Breast epithelium (tissue), 4 donors: Measurements from ENCODE around the gene NAV3. TPM values are rescaled to one million over a fixed set of nuclear protein-coding genes. Genes with fewer than 3 reads are reported as not detected.

Experiments
- DNase-seq, 2 donors: peaks; one replicate each; pipeline ENCODE4 v3.0.0-alpha.2; 2019; ENCODE audit warnings: low spot score in 2 of 2
- H3K27ac ChIP-seq, 2 donors: fragments of 200-600 bp; sonication (generic) in 1 of 2; one replicate each; pipeline ENCODE4 v1.5.1; 2016 to 2019; ENCODE audit warnings: mild to moderate bottlenecking in 1 of 2
- H3K27me3 ChIP-seq, 2 donors: fragments of 200-600 bp; sonication (generic) in 1 of 2; one replicate each; pipeline versions ENCODE4 v1.5.1 to v1.6.0; 2017 to 2019; ENCODE audit warnings: control low read depth in 1 of 2, mild to moderate bottlenecking in 1 of 2
- H3K36me3 ChIP-seq: fragments of 200-600 bp; one replicate; pipeline ENCODE4 v1.5.1; 2019
- H3K4me1 ChIP-seq, 2 donors: fragments of 200-600 bp; sonication (generic); one replicate each; pipeline ENCODE4 v1.5.1; 2016 to 2019; ENCODE audit warnings: control low read depth in 1 of 2
- H3K4me3 ChIP-seq, 3 donors: fragments of 200-600 bp; sonication (generic); 1 replicate in 2 of 3; 2 replicates in 1 of 3; pipeline ENCODE4 v1.5.1; 2016 to 2019; ENCODE audit warnings: mild to moderate bottlenecking in 3 of 3, moderate library complexity in 2 of 3
- H3K9me3 ChIP-seq, 2 donors: fragments of 200-600 bp; sonication (generic) in 1 of 2; one replicate each; pipeline ENCODE4 v1.5.1; 2016 to 2019; ENCODE audit warnings: control low read depth in 1 of 2
- CTCF ChIP-seq, 3 donors: fragments of 450-650 bp; IDR thresholded peaks; one replicate each; pipeline ENCODE4 v1.5.1; 2016 to 2017; ENCODE audit warnings: antibody characterized with exemption in 3 of 3, mild to moderate bottlenecking in 3 of 3, moderate library complexity in 3 of 3
- POLR2A ChIP-seq: fragments of 450-650 bp; IDR thresholded peaks from one replicate; pipeline ENCODE4 v1.6.1; 2016; ENCODE audit warnings: antibody characterized with exemption, mild to moderate bottlenecking, moderate library complexity
- POLR2AphosphoS5 ChIP-seq, 3 donors: sonication (generic); formaldehyde crosslinking; IDR thresholded peaks; one replicate each; pipeline ENCODE4 v1.6.1; 2017; ENCODE audit warnings: antibody characterized with exemption in 3 of 3
- intact Hi-C: fragments of 100-400 bp; cut with DNase I; formaldehyde crosslinking; loops from one replicate; pipeline ENCODE4 v1.15.1; 2023; ENCODE audit warnings: low total_unique reads
- total RNA-seq, 3 donors: library from RNA; depleted of rRNA; stranded (reverse); fragments of >200 nt; gene quantifications; one replicate each; pipeline ENCODE4 v1.1.0, GENCODE V29; 2016

Gene NAV3
- total RNA-seq, 3 donors from 2014 or later: 25.6 to 46.1 (median 41.1) TPM

DNA sequence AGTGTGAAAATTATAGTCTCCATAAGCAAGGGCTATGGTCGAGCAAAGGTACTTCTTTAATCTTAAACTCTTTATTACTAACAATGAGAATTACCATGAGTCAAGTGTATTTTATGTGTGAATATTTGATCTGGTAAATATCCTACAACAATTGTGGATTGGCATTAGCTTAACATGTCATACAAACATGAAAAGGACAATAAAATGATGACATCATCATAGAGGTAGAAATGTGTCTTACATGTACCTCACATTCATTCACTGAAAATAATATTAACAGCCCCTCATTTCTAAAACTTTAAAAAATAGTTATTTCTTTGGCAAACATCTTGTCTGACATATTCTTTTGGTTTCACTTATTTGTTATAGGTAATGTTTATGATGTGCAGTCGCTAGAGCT lies 355.0 kb downstream of the NAV3 start:
- TF ChIP-seq POLR2AphosphoS5 (IDR thresholded peaks at IDR 0.05) (no peak), CTCF (IDR thresholded peaks at IDR 0.05) (no peak), POLR2A (no peak)
- no peak overlapping the region for H3K27ac ChIP-seq
- no peak overlapping the region for H3K4me3 ChIP-seq
- H3K36me3 ChIP-seq: no peaks in the 10 kb centered on the region
- intact Hi-C loops: no loop called here
- DNase-seq: no peak
- no peaks in the 10 kb centered on the region for H3K9me3 ChIP-seq
- no peaks in the 10 kb centered on the region for H3K4me1 ChIP-seq
- no peaks in the 10 kb centered on the region for H3K27me3 ChIP-seq

DNA sequence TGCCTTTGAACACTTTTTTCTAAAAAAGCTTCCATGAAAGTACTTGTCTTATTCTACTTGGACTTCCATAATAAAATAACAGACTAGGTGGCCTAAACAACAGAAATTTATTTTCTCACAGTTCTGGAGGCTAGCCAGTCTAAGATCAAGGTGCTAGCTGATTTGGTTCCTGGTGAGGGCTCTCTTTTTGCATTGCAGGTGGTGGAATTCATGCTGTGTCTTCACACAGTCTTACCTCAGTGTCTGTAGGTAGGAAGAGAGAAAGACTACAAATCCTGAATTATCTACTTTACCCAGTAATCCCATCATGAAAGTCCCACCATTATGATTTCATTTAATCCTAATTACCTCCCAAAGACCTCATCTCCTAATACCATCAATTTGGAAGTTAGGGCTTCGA lies 356.0 kb downstream of the NAV3 start:
- TF ChIP-seq CTCF (IDR thresholded peaks at IDR 0.05): no peak
- TF ChIP-seq POLR2AphosphoS5 (IDR thresholded peaks at IDR 0.05): no peak
- no peak for TF ChIP-seq POLR2A

GRCh38 chr12:78187741-78188140 lies 357.0 kb downstream of the NAV3 start:
- intact Hi-C loops: no loop called here
- no peak for TF ChIP-seq CTCF (IDR thresholded peaks at IDR 0.05)
- TF ChIP-seq POLR2A: no peak
- no peak for TF ChIP-seq POLR2AphosphoS5 (IDR thresholded peaks at IDR 0.05)
- H3K4me1 ChIP-seq: no peaks in the 10 kb centered on the region

More for the DNA sequence above, 356.0 kb downstream of the NAV3 start:
- no peak for DNase-seq
- Histone ChIP-seq H3K4me3 (no peak overlapping the region), H3K36me3 (no peaks in the 10 kb centered on the region), H3K27me3 (no peaks in the 10 kb centered on the region), H3K4me1 (no peaks in the 10 kb centered on the region), H3K9me3 (no peaks in the 10 kb centered on the region), H3K27ac (no peak overlapping the region)
- intact Hi-C loops: no loop called here

GRCh38 chr12:78189656-78190055 lies 359.0 kb downstream of the NAV3 start:
- H3K4me3 ChIP-seq: no peak overlapping the region
- H3K27ac ChIP-seq: no peak overlapping the region
- H3K4me1 ChIP-seq: no peaks in the 10 kb centered on the region
- TF ChIP-seq POLR2A (no peak), POLR2AphosphoS5 (IDR thresholded peaks at IDR 0.05) (no peak), CTCF (IDR thresholded peaks at IDR 0.05) (no peak)
- H3K27me3 ChIP-seq: no peaks in the 10 kb centered on the region
- no peak for DNase-seq
- no peaks in the 10 kb centered on the region for H3K9me3 ChIP-seq
- intact Hi-C loops: no loop called here
- H3K36me3 ChIP-seq: no peaks in the 10 kb centered on the region

More at GRCh38 chr12:78187741-78188140, 357.0 kb downstream of the NAV3 start:
- Histone ChIP-seq H3K36me3 (no peaks in the 10 kb centered on the region), H3K4me3 (no peak overlapping the region), H3K9me3 (no peaks in the 10 kb centered on the region), H3K27me3 (no peaks in the 10 kb centered on the region), H3K27ac (no peak overlapping the region)
- no peak for DNase-seq

- TF ChIP-seq POLR2A: no peak
- no peak for TF ChIP-seq POLR2AphosphoS5 (IDR thresholded peaks at IDR 0.05)
- no peak for TF ChIP-seq CTCF (IDR thresholded peaks at IDR 0.05)
- Histone ChIP-seq H3K36me3 (no peaks in the 10 kb centered on the region), H3K27ac (no peak overlapping the region), H3K4me1 (no peaks in the 10 kb centered on the region), H3K27me3 (no peaks in the 10 kb centered on the region), H3K9me3 (no peaks in the 10 kb centered on the region), H3K4me3 (no peak overlapping the region)
- intact Hi-C loops: no loop called here
- DNase-seq: no peak
These were observed 360.9 kb downstream of the NAV3 start for GRCh38 chr12:78191611-78192010.
